Lower lobe of right lung (tissue), 2 donors: Measurements from ENCODE around the gene GPC3. TPM values are rescaled to one million over a fixed set of nuclear protein-coding genes. Genes with fewer than 3 reads are reported as not detected.

Experiments
- ATAC-seq, 2 donors: fragments of 200-7000 bp; cut with Tn5 transposase; one replicate each; pipeline ENCODE4 v1.9.1; 2020 to 2022; ENCODE audit warnings: mild to moderate bottlenecking in 2 of 2, moderate library complexity in 2 of 2
- DNase-seq: peaks from one replicate; pipeline ENCODE4 v3.0.0-alpha.2; 2020
- H3K27ac ChIP-seq: fragments of 200-600 bp; one replicate; pipeline ENCODE4 v1.8.0; 2022
- H3K27me3 ChIP-seq: fragments of 200-600 bp; one replicate; pipeline ENCODE4 v1.8.0; 2022; ENCODE audit warnings: low read depth
- H3K36me3 ChIP-seq: fragments of 200-600 bp; one replicate; pipeline ENCODE4 v1.8.0; 2022; ENCODE audit warnings: mild to moderate bottlenecking
- H3K4me1 ChIP-seq: fragments of 200-600 bp; one replicate; pipeline ENCODE4 v1.8.0; 2022
- H3K4me3 ChIP-seq: fragments of 200-600 bp; one replicate; pipeline ENCODE4 v1.8.0; 2022; ENCODE audit warnings: mild to moderate bottlenecking
- H3K9me3 ChIP-seq: fragments of 200-600 bp; one replicate; pipeline ENCODE4 v1.8.0; 2022
- CTCF ChIP-seq: fragments of 200-600 bp; IDR thresholded peaks from one replicate; pipeline ENCODE4 v1.8.0; 2022; ENCODE audit warnings: antibody characterized with exemption, mild to moderate bottlenecking
- intact Hi-C: fragments of 100-400 bp; cut with DNase I; formaldehyde crosslinking; loops from one replicate; pipeline ENCODE4 v1.11.0; 2022
- total RNA-seq: library from RNA; stranded (reverse); fragmentation: NEBNext Ultra II Directional; extraction: Animal tissue kit (Norgen Biotek cat#: 25700); gene quantifications from one replicate; pipeline ENCODE4 v1.2.1, GENCODE V29; 2021
- donor health status: DM: no; HTN: yes; CAD: no; lungs with severe emphysema.

The GPC3 gene
- total RNA-seq, 1 donor from 2014 or later, result 50.2 TPM

GRCh38 chrX:133812402-133812801 lies 173.0 kb downstream of the GPC3 start:
- Histone ChIP-seq H3K27me3 (no peaks in the 10 kb centered on the region), H3K9me3 (no peaks in the 10 kb centered on the region), H3K27ac (no peak overlapping the region), H3K4me1 (no peaks in the 10 kb centered on the region), H3K36me3 (no peaks in the 10 kb centered on the region), H3K4me3 (no peak overlapping the region)
- DNase-seq (no peak), ATAC-seq (no peak)
- intact Hi-C loops, result no loop called here
- TF ChIP-seq CTCF, result no peak

- TF ChIP-seq CTCF, result no peak
These were observed 174.5 kb downstream of the GPC3 start for GRCh38 chrX:133810925-133811324.

GRCh38 chrX:133804072-133804471 lies 181.3 kb downstream of the GPC3 start:
- Histone ChIP-seq H3K4me1 (no peaks in the 10 kb centered on the region), H3K27ac (no peak overlapping the region), H3K9me3 (no peaks in the 10 kb centered on the region), H3K4me3 (no peak overlapping the region), H3K36me3 (no peaks in the 10 kb centered on the region), H3K27me3 (no peaks in the 10 kb centered on the region)
- intact Hi-C loops, result no loop called here
- no peak for ATAC-seq
- no peak for DNase-seq
- no peak for TF ChIP-seq CTCF

More at GRCh38 chrX:133810925-133811324, 174.5 kb downstream of the GPC3 start:
- no peaks in the 10 kb centered on the region for H3K9me3 ChIP-seq
- no peaks in the 10 kb centered on the region for H3K4me1 ChIP-seq
- no peak overlapping the region for H3K27ac ChIP-seq
- no peak for DNase-seq
- H3K4me3 ChIP-seq, result no peak overlapping the region
- H3K36me3 ChIP-seq, result no peaks in the 10 kb centered on the region
- intact Hi-C loops, result no loop called here
- H3K27me3 ChIP-seq, result no peaks in the 10 kb centered on the region
- ATAC-seq, result no peak

GRCh38 chrX:133796282-133796681 lies 189.1 kb downstream of the GPC3 start:
- H3K27me3 ChIP-seq, result no peaks in the 10 kb centered on the region
- DNase-seq, result no peak
- H3K9me3 ChIP-seq, result no peaks in the 10 kb centered on the region
- no peak for ATAC-seq
- no peak for TF ChIP-seq CTCF
- H3K27ac ChIP-seq, result no peak overlapping the region
- intact Hi-C loops, result no loop called here
- no peaks in the 10 kb centered on the region for H3K36me3 ChIP-seq
- no peaks in the 10 kb centered on the region for H3K4me1 ChIP-seq
- H3K4me3 ChIP-seq, result no peak overlapping the region

GRCh38 chrX:133794126-133794525 lies 191.3 kb downstream of the GPC3 start:
- Histone ChIP-seq H3K27ac (no peak overlapping the region), H3K4me1 (no peaks in the 10 kb centered on the region), H3K27me3 (no peaks in the 10 kb centered on the region), H3K4me3 (no peak overlapping the region), H3K9me3 (no peaks in the 10 kb centered on the region), H3K36me3 (no peaks in the 10 kb centered on the region)
- intact Hi-C loops, result no loop called here
- ATAC-seq (no peak), DNase-seq (no peak)
- no peak for TF ChIP-seq CTCF

- no peak overlapping the region for H3K27ac ChIP-seq
- no peaks in the 10 kb centered on the region for H3K9me3 ChIP-seq
- no peaks in the 10 kb centered on the region for H3K27me3 ChIP-seq
- no peak for TF ChIP-seq CTCF
- DNase-seq, result no peak
- H3K4me1 ChIP-seq, result no peaks in the 10 kb centered on the region
- H3K36me3 ChIP-seq, result no peaks in the 10 kb centered on the region
- H3K4me3 ChIP-seq, result no peak overlapping the region
- no peak for ATAC-seq
- intact Hi-C loops, result no loop called here
These were observed 191.8 kb downstream of the GPC3 start for GRCh38 chrX:133793626-133794025.
